DOHH2 (cell line): Measurements from ENCODE around the gene TMEM123.
"Not testable (repeated sequence)": the region's sequence is repeated elsewhere in the genome, so short reads cannot be mapped to it uniquely, and the experiment has no call there.

Experiments
- CTCF ChIP-seq: fragments of 200-600 bp; sonication (generic); IDR thresholded peaks from one replicate; pipeline ENCODE4 v1.5.1; 2014; ENCODE audit warnings: antibody characterized with exemption, mild to moderate bottlenecking, low read depth, low read length; ENCODE audit not compliant: poor library complexity, severe bottlenecking
- EZH2phosphoT487 ChIP-seq: fragments of 200-600 bp; sonication (generic); IDR thresholded peaks from 2 replicates; pipeline ENCODE4 v1.6.1; 2017; ENCODE audit warnings: borderline replicate concordance, mild to moderate bottlenecking, antibody characterized with exemption, low read length, moderate library complexity, mixed read lengths

- not testable (repeated sequence) for TF ChIP-seq CTCF, EZH2phosphoT487
Measured at GRCh38 chr11:102374633-102375424, 77.7 kb downstream of the TMEM123 start.
